GM21576 (cell line): ENCODE measurements around the gene ANKRD9.

Experiments
- ATAC-seq: cut with Tn5 transposase; IDR thresholded peaks from one replicate; pipeline ENCODE4 v1.9.1; 2021; ENCODE audit warnings: mild to moderate bottlenecking, moderate library complexity; ENCODE audit not compliant: unreplicated experiment

ANKRD9 gene

GRCh38 chr14:102513899-102514772 is 4.6 kb upstream of the ANKRD9 start:
- ATAC-seq = no peak

- ATAC-seq = no peak
Observed at GRCh38 chr14:102512793-102513300, 3.3 kb upstream of the ANKRD9 start.

DNA sequence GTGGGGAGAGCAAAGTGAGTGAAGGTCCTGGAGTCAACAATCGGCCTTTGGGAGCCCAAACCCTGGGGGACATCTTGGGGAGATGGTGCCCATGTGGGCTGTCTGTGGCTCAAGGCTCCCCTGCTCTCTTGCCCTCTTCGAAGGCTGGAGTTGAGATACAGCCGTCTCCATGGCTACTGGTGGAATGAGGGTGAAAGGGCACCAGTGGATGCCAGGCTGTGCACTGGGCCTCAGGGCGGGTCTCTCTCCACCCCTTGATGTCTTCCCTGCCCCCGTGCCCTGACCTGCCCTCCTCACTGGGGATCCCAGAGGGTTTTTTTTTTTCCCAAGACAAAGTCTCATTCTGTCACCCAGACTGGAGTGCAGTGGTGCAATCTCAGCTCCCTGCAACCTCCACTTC is 2.0 kb upstream of the ANKRD9 start:
- no peak for ATAC-seq

DNA sequence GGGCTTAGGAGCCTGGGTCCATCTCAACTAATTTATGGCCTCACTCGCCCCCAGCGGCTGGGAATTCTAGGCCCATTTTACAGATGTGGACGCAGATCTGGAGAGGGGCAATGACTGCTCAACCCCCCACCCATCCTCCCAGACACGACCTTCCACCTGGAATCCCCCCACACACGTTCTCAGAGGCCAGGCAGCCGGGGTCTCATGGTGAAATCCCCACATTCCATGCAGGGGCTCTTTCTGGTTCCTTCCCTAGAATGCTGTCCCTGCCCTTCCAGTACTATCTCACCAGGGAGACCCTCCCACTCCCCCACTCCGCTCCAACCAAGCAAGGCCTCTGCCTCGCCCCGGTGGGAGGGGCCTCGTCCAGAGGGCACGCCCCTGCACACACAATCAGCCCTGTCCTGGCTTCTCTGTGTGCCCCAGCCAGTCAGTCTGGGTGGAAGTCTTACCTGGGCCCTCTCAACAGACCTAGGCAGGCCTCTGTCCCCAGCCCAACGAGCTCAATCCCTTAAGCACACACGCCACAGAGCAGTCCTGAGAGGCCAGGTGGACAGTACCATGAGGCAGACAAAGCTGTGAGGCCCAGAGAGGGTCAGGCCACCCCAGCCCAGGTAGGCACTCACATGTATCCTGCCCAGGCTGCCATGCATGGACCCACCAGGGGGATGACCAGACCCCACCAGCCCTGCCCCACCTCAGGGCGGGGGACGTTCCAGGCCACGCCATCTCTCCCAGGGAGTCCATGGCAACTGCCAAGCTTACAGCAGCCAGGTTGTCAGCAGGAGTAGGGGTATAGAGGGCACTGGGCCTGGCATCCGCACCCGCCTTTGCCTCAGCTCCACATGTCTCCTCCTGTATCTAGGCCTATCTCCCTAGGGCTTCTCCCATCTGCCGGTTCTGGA is 1.3 kb upstream of the ANKRD9 start:
- no peak for ATAC-seq

GRCh38 chr14:102508774-102509745 is 516 bp downstream of the ANKRD9 start:
- no peak for ATAC-seq

GRCh38 chr14:102508410-102508773 is 1.2 kb downstream of the ANKRD9 start:
- ATAC-seq = no peak

- no peak for ATAC-seq
Observed at GRCh38 chr14:102507857-102508312, 1.7 kb downstream of the ANKRD9 start.

DNA sequence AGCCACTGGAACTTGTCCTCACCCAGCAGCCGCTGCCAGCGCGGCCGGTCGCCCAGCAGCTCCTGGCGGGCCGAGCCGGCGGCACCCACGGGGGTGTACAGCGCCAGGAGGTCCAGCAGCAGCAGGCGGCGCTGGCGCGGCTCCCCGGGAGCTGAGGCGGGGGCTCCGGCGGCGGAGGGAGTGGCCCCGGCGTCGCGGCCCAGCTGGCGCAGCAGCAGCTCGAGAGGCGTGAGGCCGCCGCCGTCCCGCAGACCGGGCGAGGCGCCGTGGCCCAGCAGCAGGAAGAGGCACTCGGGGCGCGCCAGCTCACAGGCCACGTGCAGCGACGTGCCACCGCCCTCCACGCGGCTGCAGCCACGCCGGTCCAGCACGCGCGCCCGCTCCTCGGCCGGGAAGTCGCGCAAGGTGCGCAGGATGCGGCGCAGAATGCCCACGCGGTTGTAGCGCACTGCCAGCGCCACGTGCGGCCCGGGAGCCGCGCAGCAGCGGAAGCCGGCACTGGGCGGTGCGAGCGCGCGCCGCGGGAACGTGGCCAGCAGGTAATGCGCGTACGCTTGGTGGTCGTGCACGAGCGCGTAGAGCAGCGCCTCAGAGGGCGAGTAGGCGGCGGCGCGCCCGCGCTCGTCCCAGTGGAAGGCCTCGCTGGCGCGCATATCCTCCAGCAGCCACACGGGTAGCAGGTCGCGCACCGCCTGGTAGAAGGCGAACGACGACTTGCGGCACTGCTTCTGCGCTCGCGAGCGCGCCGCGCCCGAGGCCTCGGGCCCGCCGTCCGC is 2.3 kb downstream of the ANKRD9 start:
- ATAC-seq = no peak

DNA sequence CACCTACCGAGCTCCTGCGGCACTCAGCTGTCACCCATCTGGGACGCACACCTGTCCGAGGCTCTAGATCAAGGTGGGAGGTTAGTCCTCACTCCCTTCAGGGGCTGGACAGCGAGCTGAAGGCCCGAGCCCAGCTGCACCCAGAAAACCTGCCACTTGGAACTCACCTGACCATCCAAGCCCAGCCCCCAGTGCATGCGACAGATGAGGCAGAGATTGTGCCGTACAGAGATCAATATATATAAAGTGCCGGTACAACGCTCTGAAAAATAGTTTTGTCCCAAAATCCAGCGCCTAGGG is 3.0 kb downstream of the ANKRD9 start:
- ATAC-seq = no peak

- no peak for ATAC-seq
Observed at GRCh38 chr14:102505775-102506625, 3.6 kb downstream of the ANKRD9 start.

DNA sequence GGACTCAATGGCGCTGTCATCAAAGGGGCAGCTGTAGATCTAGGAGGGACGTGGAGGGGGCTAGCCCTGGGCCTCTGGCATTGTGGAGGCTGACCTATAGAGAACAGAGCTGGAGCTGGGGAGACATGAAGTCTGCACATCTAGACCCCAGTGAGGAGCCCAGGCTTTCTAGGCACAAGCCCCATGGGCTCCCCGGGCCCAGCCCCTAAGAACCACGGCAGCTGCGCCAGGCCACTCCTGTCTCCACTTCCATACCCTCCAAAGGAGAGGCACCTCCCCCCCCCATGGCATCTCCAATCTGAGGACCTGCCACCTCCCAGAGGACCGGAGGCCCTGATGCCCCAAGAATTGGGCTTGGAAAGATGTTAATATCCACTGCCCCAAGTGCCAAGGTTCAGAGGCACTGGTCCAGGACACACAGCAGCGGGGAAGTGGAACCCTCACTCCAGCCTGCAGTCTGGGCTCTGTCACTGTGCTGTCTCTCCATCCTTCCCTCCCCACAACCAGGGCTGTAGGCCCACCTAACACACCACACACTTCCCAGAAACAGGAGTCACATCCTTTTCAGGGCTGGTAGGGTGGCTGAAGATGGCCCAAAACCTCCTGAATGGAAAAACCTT is 4.5 kb downstream of the ANKRD9 start:
- no peak for ATAC-seq

GRCh38 chr14:102504328-102504999 is 5.1 kb downstream of the ANKRD9 start:
- ATAC-seq = no peak

DNA sequence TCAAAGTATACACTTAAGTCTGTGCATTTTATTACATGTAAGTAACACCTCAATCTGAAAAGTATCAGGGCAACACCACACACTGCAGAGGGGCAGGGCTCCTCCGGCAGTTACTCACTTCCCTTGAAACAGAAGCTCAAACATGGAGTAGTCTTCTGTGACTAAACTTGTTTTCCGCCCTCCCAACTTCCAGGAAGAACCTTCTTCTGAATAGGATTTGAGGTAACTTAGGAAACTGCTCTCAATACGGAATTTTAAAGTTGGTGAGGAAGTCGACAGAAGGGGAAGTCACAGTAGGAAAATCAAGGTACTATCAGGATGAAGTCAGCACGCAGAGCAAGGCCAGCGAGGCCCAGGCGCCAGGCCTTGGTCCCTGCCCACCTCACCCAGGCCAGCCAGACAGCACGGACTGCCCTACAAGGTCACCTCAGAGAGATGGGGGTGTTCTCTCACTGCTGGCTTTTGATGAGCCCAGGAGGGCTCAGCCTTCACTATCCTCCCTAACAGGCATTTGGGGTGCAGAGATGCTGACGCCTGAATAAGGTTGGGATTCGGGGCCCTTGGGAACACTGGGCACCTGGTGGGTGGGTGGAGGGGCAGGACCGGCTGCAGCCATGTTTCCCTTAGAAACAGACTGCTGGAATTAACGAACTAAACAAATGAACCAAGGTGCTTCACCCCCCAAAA is 5.8 kb downstream of the ANKRD9 start:
- ATAC-seq = no peak

DNA sequence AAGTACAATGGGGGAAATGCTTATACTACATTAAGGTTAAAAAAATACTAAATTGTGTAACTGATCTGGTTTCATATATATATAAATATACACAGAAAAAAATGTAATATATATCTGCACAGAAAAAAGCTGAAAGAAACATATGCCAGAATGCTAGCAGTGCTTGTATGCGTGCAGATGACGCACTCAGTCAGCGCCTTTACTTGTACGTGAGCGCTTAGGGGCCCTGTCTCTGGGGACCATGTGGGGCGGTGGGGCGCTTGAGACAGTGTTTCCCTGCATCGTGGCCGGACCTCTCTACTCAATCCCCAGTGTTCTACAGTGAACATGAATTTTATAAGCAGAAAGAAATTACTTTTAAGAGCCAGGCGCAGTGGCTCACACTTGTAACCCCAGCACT is 7.0 kb downstream of the ANKRD9 start:
- no peak for ATAC-seq

GRCh38 chr14:102501751-102502315 is 7.7 kb downstream of the ANKRD9 start:
- ATAC-seq = no peak

GRCh38 chr14:102500713-102501112 is 8.9 kb downstream of the ANKRD9 start:
- ATAC-seq = no peak

GRCh38 chr14:102500158-102500662 is 9.4 kb downstream of the ANKRD9 start:
- ATAC-seq = no peak
